Liver (tissue), 9 donors: ENCODE results near the gene IRGC. TPM values are rescaled to one million over a fixed set of nuclear protein-coding genes. Genes with fewer than 3 reads are reported as not detected.
"Not testable (repeated sequence)": the region's sequence is repeated elsewhere in the genome, so short reads cannot be mapped to it uniquely, and the experiment has no call there.

ENCODE experiments used
- DNase-seq: peaks from one replicate; pipeline ENCODE4 v3.0.0-alpha.2; 2017; ENCODE audit warnings: low spot score
- H3K27ac ChIP-seq, 2 donors: one replicate each; pipeline ENCODE4 v1.7.0; 2013; ENCODE audit warnings: inconsistent platforms in 2 of 2, low read length in 2 of 2, control low read depth in 1 of 2, low read depth in 1 of 2, mild to moderate bottlenecking in 1 of 2
- H3K27me3 ChIP-seq, 4 donors: one replicate each; pipeline versions ENCODE4 v1.6.1 to v1.7.0; 2013; ENCODE audit warnings: low read length in 3 of 4, inconsistent platforms in 1 of 4, mild to moderate bottlenecking in 1 of 4, moderate library complexity in 1 of 4; ENCODE audit not compliant: control insufficient read depth in 4 of 4, insufficient read depth in 4 of 4
- H3K36me3 ChIP-seq, 4 donors: one replicate each; pipeline versions ENCODE4 v1.6.1 to v1.7.0; 2013; ENCODE audit warnings: low read length in 3 of 4, mild to moderate bottlenecking in 3 of 4, low read depth in 1 of 4, moderate library complexity in 1 of 4; ENCODE audit not compliant: control insufficient read depth in 4 of 4, insufficient read depth in 3 of 4
- H3K4me1 ChIP-seq, 4 donors: one replicate each; pipeline versions ENCODE4 v1.6.1 to v1.7.0; 2013; ENCODE audit warnings: low read length in 3 of 4, mild to moderate bottlenecking in 3 of 4, moderate library complexity in 1 of 4; ENCODE audit not compliant: control insufficient read depth in 4 of 4, insufficient read depth in 4 of 4
- H3K4me3 ChIP-seq, 3 donors: one replicate each; pipeline versions ENCODE4 v1.6.1 to v1.7.0; 2013; ENCODE audit warnings: low read length in 3 of 3, control low read depth in 1 of 3, low read depth in 1 of 3, mild to moderate bottlenecking in 1 of 3
- H3K9ac ChIP-seq, 2 donors: one replicate each; pipeline ENCODE4 v1.7.0; 2013; ENCODE audit warnings: low read length in 2 of 2, mild to moderate bottlenecking in 2 of 2, moderate library complexity in 2 of 2, control low read depth in 1 of 2, low read depth in 1 of 2
- H3K9me3 ChIP-seq, 4 donors: one replicate each; pipeline versions ENCODE4 v1.6.1 to v1.7.0; 2013; ENCODE audit warnings: low read length in 3 of 4; ENCODE audit not compliant: control insufficient read depth in 4 of 4
- EGR1 ChIP-seq, 2 donors: IDR thresholded peaks; 2 replicates each; pipeline ENCODE4 v1.6.1; 2016 to 2018; ENCODE audit warnings: antibody characterized with exemption in 2 of 2, low read depth in 2 of 2
- FOXA2 ChIP-seq: IDR thresholded peaks from 2 replicates; pipeline ENCODE4 v1.6.1; 2016; ENCODE audit warnings: antibody characterized with exemption
- GABPA ChIP-seq, 2 donors: IDR thresholded peaks in 1 of 2; conservative IDR thresholded peaks in 1 of 2; 2 replicates each; pipeline ENCODE4 v1.6.1; 2016; ENCODE audit warnings: antibody characterized with exemption in 2 of 2, mild to moderate bottlenecking in 1 of 2, moderate library complexity in 1 of 2
- HNF4A ChIP-seq, 2 donors: conservative IDR thresholded peaks; 2 replicates each; pipeline ENCODE4 v1.6.1; 2016; ENCODE audit warnings: antibody characterized with exemption in 2 of 2, mild to moderate bottlenecking in 2 of 2
- HNF4G ChIP-seq: IDR thresholded peaks from 2 replicates; pipeline ENCODE4 v1.6.1; 2016; ENCODE audit warnings: antibody characterized with exemption
- JUND ChIP-seq, 2 donors: IDR thresholded peaks; 2 replicates each; pipeline ENCODE4 v1.6.1; 2016; ENCODE audit warnings: antibody characterized with exemption in 2 of 2
- NR2F2 ChIP-seq: IDR thresholded peaks from 2 replicates; pipeline ENCODE4 v1.6.1; 2016; ENCODE audit warnings: antibody characterized with exemption
- RAD21 ChIP-seq, 2 donors: IDR thresholded peaks; 2 replicates each; pipeline ENCODE4 v1.6.1; 2016; ENCODE audit warnings: antibody characterized with exemption in 2 of 2, mild to moderate bottlenecking in 2 of 2
- RXRA ChIP-seq, 2 donors: IDR thresholded peaks; 2 replicates each; pipeline ENCODE4 v1.6.1; 2017 to 2018; ENCODE audit warnings: antibody characterized with exemption in 2 of 2, mild to moderate bottlenecking in 1 of 2
- SP1 ChIP-seq: IDR thresholded peaks from 2 replicates; pipeline ENCODE4 v1.6.1; 2018; ENCODE audit warnings: antibody characterized with exemption, mild to moderate bottlenecking
- TAF1 ChIP-seq: conservative IDR thresholded peaks from 2 replicates; pipeline ENCODE4 v1.6.1; 2016; ENCODE audit warnings: antibody characterized with exemption, mild to moderate bottlenecking
- YY1 ChIP-seq: IDR thresholded peaks from 2 replicates; pipeline ENCODE4 v1.6.1; 2016; ENCODE audit warnings: antibody characterized with exemption, mild to moderate bottlenecking
- WGBS: extraction: QIAGEN DNeasy Blood & Tissue Kit; methylation state at CpG from one replicate; pipeline ENCODE4 v1.1.7; 2013; 5-methylcytosine and 5-hydroxymethylcytosine counted together
- polyA plus RNA-seq, 2 donors: library from polyadenylated mRNA; stranded (reverse) in 1 of 2; unstranded in 1 of 2; fragments of 200-250 nt in 1 of 2; fragments of >200 nt in 1 of 2; fragmentation: Nextera tagmentation in 1 of 2; extraction: Ambion mirVana in 1 of 2; gene quantifications; one replicate each; pipeline versions ENCODE4 v1.2.1 to v1.2.3, GENCODE V29; 2013 to 2015
- total RNA-seq, 2 donors: library from RNA; depleted of rRNA; stranded (reverse); fragments of >200 nt; gene quantifications; one replicate each; pipeline ENCODE4 v1.2.3, GENCODE V29; 2014
- TF ChIP-seq, protein P1 (sequence below): IDR thresholded peaks from 2 replicates; pipeline ENCODE4 v1.6.1; 2016; ENCODE audit warnings: antibody characterized with exemption
- TF ChIP-seq, protein P2 (sequence below): IDR thresholded peaks from 2 replicates; pipeline ENCODE4 v1.6.1; 2016; ENCODE audit warnings: antibody characterized with exemption
- TF ChIP-seq, protein P3 (sequence below): IDR thresholded peaks from 2 replicates; pipeline ENCODE4 v1.6.1; 2016; ENCODE audit warnings: antibody characterized with exemption, mild to moderate bottlenecking
- TF ChIP-seq, protein P4 (sequence below): fragments of 150-350 bp; IDR thresholded peaks from 2 replicates; pipeline ENCODE4 v1.5.1; 2017; ENCODE audit warnings: improper control_type of control experiment, low read depth, low read length; ENCODE audit not compliant: missing input control
- TF ChIP-seq, protein P5 (sequence below): IDR thresholded peaks from 2 replicates; pipeline ENCODE4 v1.6.1; 2016; ENCODE audit warnings: antibody characterized with exemption
- donor health status: healthy.
- donor health status: healthy.
- donor health status: healthy.
- donor health status: healthy.
- donor health status: healthy.

IRGC gene
- total and polyA plus RNA-seq, 4 donors, result not detected

DNA sequence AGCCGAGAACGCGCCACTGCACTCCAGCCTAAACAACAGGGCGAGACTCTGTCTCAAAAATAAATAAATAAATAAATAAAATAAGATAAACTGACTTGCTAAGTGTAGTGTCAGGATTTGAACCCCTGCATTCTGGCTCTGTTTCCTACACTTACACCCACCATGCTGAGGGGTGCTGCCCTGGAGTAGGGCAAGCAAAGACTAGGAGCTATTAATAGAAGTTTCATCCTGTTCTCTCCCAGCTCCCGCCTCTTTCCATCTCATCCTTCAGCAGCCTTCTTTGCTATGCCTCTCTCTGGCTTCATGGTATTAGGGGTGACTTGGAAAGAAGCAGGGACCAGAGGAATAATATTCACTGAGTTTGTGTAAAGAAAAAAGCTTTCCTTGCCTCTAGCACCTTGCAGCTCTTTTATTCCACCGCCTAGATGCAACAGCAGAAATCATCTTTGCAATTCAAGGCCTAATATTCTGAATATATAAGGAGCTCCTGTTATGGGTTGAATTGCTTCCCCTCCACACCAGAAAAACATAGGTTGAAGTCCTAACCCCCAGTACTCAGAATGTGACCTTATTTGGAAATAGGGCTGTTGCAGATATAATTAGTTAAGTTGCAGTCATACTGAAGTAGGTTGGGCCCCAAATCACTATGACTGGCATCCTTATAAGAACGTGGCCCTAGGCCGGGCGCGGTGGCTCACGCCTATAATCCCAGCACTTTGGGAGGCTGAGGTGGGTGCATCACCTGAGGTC lies 37.2 kb upstream of the IRGC start:
- Histone ChIP-seq H3K27me3 (no peaks in the 10 kb centered on the region), H3K27ac (no peak overlapping the region), H3K9ac (no peak overlapping the region), H3K9me3 (peaks cover 0 to 3% (median 0%) of the 10 kb centered on the region in 4 donors), H3K4me3 (no peak overlapping the region), H3K4me1 (no peaks in the 10 kb centered on the region), H3K36me3 (no peaks in the 10 kb centered on the region)
- WGBS, result 91% methylated on average over 11 of the region's 11 CpGs
- DNase-seq, result no peak
- TF ChIP-seq, protein P1, sequence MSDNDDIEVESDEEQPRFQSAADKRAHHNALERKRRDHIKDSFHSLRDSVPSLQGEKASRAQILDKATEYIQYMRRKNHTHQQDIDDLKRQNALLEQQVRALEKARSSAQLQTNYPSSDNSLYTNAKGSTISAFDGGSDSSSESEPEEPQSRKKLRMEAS, result no peak
- TF ChIP-seq HNF4A (conservative IDR thresholded peaks at IDR 0.05) (no peak), RAD21 (IDR thresholded peaks at IDR 0.05) (no peak), FOXA2 (no peak)

DNA sequence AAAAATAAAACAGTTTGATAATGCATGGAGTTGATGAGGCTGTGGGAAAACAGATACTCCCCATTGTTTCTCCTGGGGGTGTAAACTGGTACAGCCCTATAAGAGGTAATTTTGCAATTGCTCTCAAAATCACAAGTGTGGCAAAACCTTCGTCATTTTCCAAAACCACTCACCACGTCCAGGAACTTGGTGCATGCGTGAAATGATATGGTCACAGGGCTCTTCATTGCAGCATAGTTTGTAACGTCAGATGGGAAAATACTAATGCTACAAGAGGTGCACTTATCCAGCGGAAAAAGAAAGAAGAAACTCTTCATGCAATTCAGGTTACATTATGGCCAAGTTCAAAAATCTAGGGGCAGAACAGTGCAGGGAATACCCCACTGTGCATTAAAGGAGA lies 34.1 kb upstream of the IRGC start:
- WGBS, result 69% methylated on average over 5 of the region's 5 CpGs
- Histone ChIP-seq H3K27ac (no peak overlapping the region), H3K4me3 (no peak overlapping the region), H3K4me1 (no peaks in the 10 kb centered on the region), H3K36me3 (no peaks in the 10 kb centered on the region), H3K9me3 (peaks cover 0 to 3% (median 0%) of the 10 kb centered on the region in 4 donors), H3K27me3 (no peaks in the 10 kb centered on the region), H3K9ac (no peak overlapping the region)
- no peak for DNase-seq
- TF ChIP-seq GABPA (IDR thresholded peaks at IDR 0.05 in 1 of 2, conservative IDR thresholded peaks at IDR 0.05 in 1 of 2) (no peak), HNF4A (conservative IDR thresholded peaks at IDR 0.05) (no peak), JUND (IDR thresholded peaks at IDR 0.05) (no peak), TAF1 (no peak), SP1 (no peak), NR2F2 (no peak), RAD21 (IDR thresholded peaks at IDR 0.05) (no peak), EGR1 (IDR thresholded peaks at IDR 0.05; ENCODE audit: low read depth in 2 of 2) (no peak), RXRA (IDR thresholded peaks at IDR 0.05) (no peak), HNF4G (no peak), YY1 (no peak), FOXA2 (no peak)
- TF ChIP-seq, protein P1, result no peak
- TF ChIP-seq, protein P2, sequence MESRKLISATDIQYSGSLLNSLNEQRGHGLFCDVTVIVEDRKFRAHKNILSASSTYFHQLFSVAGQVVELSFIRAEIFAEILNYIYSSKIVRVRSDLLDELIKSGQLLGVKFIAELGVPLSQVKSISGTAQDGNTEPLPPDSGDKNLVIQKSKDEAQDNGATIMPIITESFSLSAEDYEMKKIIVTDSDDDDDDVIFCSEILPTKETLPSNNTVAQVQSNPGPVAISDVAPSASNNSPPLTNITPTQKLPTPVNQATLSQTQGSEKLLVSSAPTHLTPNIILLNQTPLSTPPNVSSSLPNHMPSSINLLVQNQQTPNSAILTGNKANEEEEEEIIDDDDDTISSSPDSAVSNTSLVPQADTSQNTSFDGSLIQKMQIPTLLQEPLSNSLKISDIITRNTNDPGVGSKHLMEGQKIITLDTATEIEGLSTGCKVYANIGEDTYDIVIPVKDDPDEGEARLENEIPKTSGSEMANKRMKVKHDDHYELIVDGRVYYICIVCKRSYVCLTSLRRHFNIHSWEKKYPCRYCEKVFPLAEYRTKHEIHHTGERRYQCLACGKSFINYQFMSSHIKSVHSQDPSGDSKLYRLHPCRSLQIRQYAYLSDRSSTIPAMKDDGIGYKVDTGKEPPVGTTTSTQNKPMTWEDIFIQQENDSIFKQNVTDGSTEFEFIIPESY, result no peak
- TF ChIP-seq, protein P3, sequence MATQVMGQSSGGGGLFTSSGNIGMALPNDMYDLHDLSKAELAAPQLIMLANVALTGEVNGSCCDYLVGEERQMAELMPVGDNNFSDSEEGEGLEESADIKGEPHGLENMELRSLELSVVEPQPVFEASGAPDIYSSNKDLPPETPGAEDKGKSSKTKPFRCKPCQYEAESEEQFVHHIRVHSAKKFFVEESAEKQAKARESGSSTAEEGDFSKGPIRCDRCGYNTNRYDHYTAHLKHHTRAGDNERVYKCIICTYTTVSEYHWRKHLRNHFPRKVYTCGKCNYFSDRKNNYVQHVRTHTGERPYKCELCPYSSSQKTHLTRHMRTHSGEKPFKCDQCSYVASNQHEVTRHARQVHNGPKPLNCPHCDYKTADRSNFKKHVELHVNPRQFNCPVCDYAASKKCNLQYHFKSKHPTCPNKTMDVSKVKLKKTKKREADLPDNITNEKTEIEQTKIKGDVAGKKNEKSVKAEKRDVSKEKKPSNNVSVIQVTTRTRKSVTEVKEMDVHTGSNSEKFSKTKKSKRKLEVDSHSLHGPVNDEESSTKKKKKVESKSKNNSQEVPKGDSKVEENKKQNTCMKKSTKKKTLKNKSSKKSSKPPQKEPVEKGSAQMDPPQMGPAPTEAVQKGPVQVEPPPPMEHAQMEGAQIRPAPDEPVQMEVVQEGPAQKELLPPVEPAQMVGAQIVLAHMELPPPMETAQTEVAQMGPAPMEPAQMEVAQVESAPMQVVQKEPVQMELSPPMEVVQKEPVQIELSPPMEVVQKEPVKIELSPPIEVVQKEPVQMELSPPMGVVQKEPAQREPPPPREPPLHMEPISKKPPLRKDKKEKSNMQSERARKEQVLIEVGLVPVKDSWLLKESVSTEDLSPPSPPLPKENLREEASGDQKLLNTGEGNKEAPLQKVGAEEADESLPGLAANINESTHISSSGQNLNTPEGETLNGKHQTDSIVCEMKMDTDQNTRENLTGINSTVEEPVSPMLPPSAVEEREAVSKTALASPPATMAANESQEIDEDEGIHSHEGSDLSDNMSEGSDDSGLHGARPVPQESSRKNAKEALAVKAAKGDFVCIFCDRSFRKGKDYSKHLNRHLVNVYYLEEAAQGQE, result no peak
- TF ChIP-seq, protein P4, sequence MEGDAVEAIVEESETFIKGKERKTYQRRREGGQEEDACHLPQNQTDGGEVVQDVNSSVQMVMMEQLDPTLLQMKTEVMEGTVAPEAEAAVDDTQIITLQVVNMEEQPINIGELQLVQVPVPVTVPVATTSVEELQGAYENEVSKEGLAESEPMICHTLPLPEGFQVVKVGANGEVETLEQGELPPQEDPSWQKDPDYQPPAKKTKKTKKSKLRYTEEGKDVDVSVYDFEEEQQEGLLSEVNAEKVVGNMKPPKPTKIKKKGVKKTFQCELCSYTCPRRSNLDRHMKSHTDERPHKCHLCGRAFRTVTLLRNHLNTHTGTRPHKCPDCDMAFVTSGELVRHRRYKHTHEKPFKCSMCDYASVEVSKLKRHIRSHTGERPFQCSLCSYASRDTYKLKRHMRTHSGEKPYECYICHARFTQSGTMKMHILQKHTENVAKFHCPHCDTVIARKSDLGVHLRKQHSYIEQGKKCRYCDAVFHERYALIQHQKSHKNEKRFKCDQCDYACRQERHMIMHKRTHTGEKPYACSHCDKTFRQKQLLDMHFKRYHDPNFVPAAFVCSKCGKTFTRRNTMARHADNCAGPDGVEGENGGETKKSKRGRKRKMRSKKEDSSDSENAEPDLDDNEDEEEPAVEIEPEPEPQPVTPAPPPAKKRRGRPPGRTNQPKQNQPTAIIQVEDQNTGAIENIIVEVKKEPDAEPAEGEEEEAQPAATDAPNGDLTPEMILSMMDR, result no peak
- TF ChIP-seq, protein P5, sequence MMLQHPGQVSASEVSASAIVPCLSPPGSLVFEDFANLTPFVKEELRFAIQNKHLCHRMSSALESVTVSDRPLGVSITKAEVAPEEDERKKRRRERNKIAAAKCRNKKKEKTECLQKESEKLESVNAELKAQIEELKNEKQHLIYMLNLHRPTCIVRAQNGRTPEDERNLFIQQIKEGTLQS, result no peak

DNA sequence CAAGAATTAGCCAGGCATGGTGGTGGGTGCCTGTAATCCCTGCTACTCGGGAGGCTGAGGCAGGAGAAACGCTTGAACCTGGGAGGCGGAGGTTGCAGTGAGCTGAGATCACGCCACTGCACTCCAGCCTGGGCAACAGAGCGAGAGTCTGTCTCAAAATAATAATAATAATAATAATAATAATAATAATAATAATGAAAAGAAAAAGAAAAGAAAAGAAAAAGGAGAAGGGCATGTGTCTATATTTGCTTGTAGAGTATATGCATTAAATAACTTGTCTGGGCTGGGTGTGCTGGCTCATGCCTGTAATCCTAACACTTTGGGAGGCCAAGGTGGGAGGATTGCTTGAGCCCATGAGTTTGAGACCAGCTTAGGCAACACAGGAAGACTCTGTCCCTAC lies 33.6 kb upstream of the IRGC start:
- not testable (repeated sequence) for H3K4me1 ChIP-seq, H3K9me3 ChIP-seq, H3K36me3 ChIP-seq, H3K27ac ChIP-seq, H3K9ac ChIP-seq, H3K4me3 ChIP-seq, DNase-seq, H3K27me3 ChIP-seq
- WGBS, result 88% methylated on average over 5 of the region's 5 CpGs
